Pons (tissue), 1 donor: ENCODE data around the gene IFITM1.
"Not testable (repeated sequence)": the region's sequence is repeated elsewhere in the genome, so short reads cannot be mapped to it uniquely, and the experiment has no call there.

Experiments used
- DNase-seq: peaks from one replicate; pipeline ENCODE4 v3.0.0-alpha.2; 2016; ENCODE audit warnings: low spot score

IFITM1 gene

GRCh38 chr11:308740-309665, 4.8 kb upstream of the IFITM1 start:
- not testable (repeated sequence) for DNase-seq

- DNase-seq: not testable (repeated sequence)
Measured at GRCh38 chr11:309979-310572, 3.8 kb upstream of the IFITM1 start.

- DNase-seq: not testable (repeated sequence)
Measured at GRCh38 chr11:311013-311748, 2.7 kb upstream of the IFITM1 start.

- no peak for DNase-seq
Measured at GRCh38 chr11:312092-312816, 1.6 kb upstream of the IFITM1 start.

- DNase-seq: no peak
Measured at GRCh38 chr11:313304-313786, 495 bp upstream of the IFITM1 start.

- not testable (repeated sequence) for DNase-seq
Measured at GRCh38 chr11:314554-314875, 675 bp downstream of the IFITM1 start.

GRCh38 chr11:315051-315481, 1.2 kb downstream of the IFITM1 start:
- no peak for DNase-seq

GRCh38 chr11:315516-315994, 1.7 kb downstream of the IFITM1 start:
- no peak for DNase-seq

- no peak for DNase-seq
Measured at GRCh38 chr11:316031-316701, 2.3 kb downstream of the IFITM1 start.

GRCh38 chr11:316891-317301, 3.1 kb downstream of the IFITM1 start:
- no peak for DNase-seq

GRCh38 chr11:317668-318404, 4.0 kb downstream of the IFITM1 start:
- DNase-seq: not testable (repeated sequence)

GRCh38 chr11:318405-319120, 4.7 kb downstream of the IFITM1 start:
- DNase-seq: not testable (repeated sequence)

GRCh38 chr11:319121-319887, 5.5 kb downstream of the IFITM1 start:
- DNase-seq: not testable (repeated sequence)

- not testable (repeated sequence) for DNase-seq
Measured at GRCh38 chr11:319888-320273, 6.0 kb downstream of the IFITM1 start.

- DNase-seq: no peak
Measured at GRCh38 chr11:324156-324555, 10.3 kb downstream of the IFITM1 start.

- DNase-seq: not testable (repeated sequence)
Measured at GRCh38 chr11:324593-325517, 11.0 kb downstream of the IFITM1 start.

- DNase-seq: no peak
Measured at GRCh38 chr11:325796-326591, 12.2 kb downstream of the IFITM1 start.
